GM12878 (cell line): ENCODE data around the gene ADAMTS16.

Source experiments
- CREB1 ChIP-seq: IDR thresholded peaks from 2 replicates; pipeline ENCODE4 v1.6.1; 2012; ENCODE audit warnings: low read depth, mild to moderate bottlenecking, inconsistent platforms
- HDAC2 ChIP-seq: fragments of 200-600 bp; sonication (generic); IDR thresholded peaks from 2 replicates; pipeline ENCODE4 v1.6.1; 2017
- ZZZ3 ChIP-seq: IDR thresholded peaks from 2 replicates; pipeline ENCODE4 v1.6.1; 2011; ENCODE audit warnings: low read depth; ENCODE audit not compliant: control insufficient read depth, insufficient read length

GRCh38 chr5:5192681-5193080 lies 52.6 kb downstream of the ADAMTS16 start:
- TF ChIP-seq CREB1 (no peak), ZZZ3 (no peak), HDAC2 (no peak)
